RWPE2 (cell line): ENCODE results near the gene WWOX.

Source experiments
- ATAC-seq: fragments of 200-7000 bp; cut with Tn5 transposase; 3 replicates; pipeline ENCODE4 v1.9.1; 2021; ENCODE audit warnings: low read depth
- DNase-seq: peaks from one replicate; pipeline ENCODE4 v3.0.0-alpha.2; 2020; ENCODE audit warnings: low spot score
- H3K27ac ChIP-seq: fragments of 450-650 bp; 2 replicates; pipeline ENCODE4 v1.5.1; 2017; ENCODE audit warnings: mild to moderate bottlenecking; ENCODE audit not compliant: poor library complexity, severe bottlenecking
- H3K27me3 ChIP-seq: fragments of 250-450 bp; sonication (Bioruptor Pico); 2 replicates; pipeline ENCODE4 v1.5.1; 2021; ENCODE audit warnings: mild to moderate bottlenecking, moderate library complexity; ENCODE audit not compliant: insufficient read depth, poor library complexity, severe bottlenecking
- H3K36me3 ChIP-seq: fragments of 250-450 bp; sonication (Bioruptor Pico); 2 replicates; pipeline ENCODE4 v1.5.1; 2020; ENCODE audit warnings: low read depth, mild to moderate bottlenecking, moderate library complexity
- H3K4me1 ChIP-seq: fragments of 250-450 bp; sonication (Bioruptor Pico); 2 replicates; pipeline ENCODE4 v1.5.1; 2021; ENCODE audit warnings: mild to moderate bottlenecking, moderate library complexity; ENCODE audit not compliant: insufficient read depth, poor library complexity, severe bottlenecking
- H3K4me3 ChIP-seq: fragments of 250-450 bp; sonication (Bioruptor Pico); 2 replicates; pipeline ENCODE4 v1.5.1; 2021; ENCODE audit warnings: mild to moderate bottlenecking, moderate library complexity; ENCODE audit not compliant: severe bottlenecking
- H3K9me3 ChIP-seq: fragments of 250-450 bp; sonication (Bioruptor Pico); 2 replicates; pipeline ENCODE4 v1.5.1; 2021; ENCODE audit warnings: mild to moderate bottlenecking, moderate library complexity; ENCODE audit not compliant: severe bottlenecking
- TF ChIP-seq, protein P1 (sequence below): fragments of 450-650 bp; IDR thresholded peaks from one replicate; pipeline ENCODE4 v1.5.1; 2017; ENCODE audit warnings: mild to moderate bottlenecking, moderate library complexity; ENCODE audit not compliant: poor library complexity, severe bottlenecking

The WWOX gene

DNA sequence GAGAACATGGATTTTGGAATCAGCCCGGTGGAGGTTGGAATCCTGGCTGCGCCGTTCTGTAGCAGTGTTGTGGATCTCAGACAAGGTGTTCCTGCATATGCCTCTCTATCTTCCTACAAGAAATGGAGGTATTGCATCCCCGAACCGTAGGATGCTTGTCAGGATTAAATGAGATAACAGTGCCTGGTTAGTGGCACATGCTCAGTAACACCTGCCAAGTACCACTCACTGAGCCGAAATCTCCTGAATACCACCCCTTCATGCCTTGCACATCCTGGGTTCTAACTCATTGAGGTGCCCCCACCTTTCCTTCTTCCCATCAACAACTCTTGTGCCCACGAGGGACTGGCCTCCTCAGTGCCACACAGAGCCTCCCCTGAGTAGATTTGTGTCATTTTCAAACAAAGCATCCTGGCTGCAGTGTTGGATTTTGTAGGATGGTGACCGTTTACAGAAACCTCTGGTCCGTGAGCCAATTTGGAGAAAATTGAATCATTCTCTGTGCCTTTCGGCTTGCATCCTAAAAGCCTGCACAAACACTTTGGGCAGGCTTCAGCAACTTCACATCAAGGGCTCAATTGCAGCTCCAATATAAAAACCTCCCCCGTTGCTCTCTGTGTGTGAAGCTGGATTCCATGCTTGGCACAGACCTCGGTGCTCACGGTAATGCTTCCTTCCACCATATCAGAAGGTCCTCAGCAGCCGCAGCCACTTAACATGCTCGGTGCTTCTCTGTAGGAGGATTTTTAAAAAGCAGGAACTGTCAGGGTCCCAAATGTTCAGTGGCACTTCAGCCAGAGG, 84.2 kb downstream of the WWOX start:
- H3K27ac ChIP-seq = no peak overlapping the region
- H3K27me3 ChIP-seq = no peaks in the 10 kb centered on the region
- H3K9me3 ChIP-seq = no peaks in the 10 kb centered on the region
- H3K4me3 ChIP-seq = no peak overlapping the region
- no peaks in the 10 kb centered on the region for H3K4me1 ChIP-seq
- H3K36me3 ChIP-seq = no peaks in the 10 kb centered on the region
- TF ChIP-seq, protein P1, sequence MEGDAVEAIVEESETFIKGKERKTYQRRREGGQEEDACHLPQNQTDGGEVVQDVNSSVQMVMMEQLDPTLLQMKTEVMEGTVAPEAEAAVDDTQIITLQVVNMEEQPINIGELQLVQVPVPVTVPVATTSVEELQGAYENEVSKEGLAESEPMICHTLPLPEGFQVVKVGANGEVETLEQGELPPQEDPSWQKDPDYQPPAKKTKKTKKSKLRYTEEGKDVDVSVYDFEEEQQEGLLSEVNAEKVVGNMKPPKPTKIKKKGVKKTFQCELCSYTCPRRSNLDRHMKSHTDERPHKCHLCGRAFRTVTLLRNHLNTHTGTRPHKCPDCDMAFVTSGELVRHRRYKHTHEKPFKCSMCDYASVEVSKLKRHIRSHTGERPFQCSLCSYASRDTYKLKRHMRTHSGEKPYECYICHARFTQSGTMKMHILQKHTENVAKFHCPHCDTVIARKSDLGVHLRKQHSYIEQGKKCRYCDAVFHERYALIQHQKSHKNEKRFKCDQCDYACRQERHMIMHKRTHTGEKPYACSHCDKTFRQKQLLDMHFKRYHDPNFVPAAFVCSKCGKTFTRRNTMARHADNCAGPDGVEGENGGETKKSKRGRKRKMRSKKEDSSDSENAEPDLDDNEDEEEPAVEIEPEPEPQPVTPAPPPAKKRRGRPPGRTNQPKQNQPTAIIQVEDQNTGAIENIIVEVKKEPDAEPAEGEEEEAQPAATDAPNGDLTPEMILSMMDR = no peak
- ATAC-seq (no peak), DNase-seq (no peak)

DNA sequence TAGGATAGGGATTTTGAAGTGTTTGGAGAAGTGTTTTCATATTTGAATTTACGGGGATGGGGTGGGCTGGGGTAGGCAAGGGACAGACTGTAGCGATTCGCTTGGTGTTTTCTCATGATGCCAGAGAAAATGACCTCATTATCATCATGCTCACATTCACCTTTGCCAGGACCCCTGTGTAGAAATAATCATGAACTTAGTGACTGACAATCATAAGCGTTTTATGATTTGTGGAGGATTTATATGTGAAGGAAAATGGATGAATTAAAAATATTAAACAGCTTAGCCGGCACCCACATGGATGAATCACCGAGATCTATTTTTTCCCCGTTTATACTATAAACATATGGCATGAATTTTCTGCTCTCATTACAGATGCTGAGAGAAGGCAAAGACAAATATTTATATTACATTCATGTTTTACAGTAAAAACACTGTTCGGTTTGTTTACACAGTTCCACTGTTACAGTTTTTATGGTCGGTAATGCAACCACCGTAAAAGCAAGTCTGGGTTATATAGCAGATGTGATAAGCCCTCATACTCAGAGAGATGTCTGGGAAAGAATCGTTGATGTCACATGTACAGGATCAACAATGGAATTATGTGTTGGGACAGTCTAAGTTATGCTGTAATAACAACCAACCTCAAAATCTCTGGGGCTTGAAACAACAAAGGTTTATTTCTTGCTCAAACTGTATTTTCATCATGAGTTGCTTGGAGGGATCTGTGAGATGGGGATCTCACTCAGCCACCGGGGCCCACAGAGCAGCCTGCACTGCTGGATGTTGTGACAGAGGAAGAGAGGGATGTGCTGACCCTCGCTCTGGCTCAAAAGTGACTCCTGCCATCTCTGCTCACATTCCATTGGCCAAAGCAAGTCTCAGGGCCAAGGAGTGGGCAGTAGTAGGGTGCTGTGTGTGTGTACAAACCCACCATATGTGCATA, 85.1 kb downstream of the WWOX start:
- DNase-seq (no peak), ATAC-seq (0 out of 3 replicates have a peak, but pooled peaks have one; percentile 25)
- Histone ChIP-seq H3K27me3 (no peaks in the 10 kb centered on the region), H3K27ac (no peak overlapping the region), H3K36me3 (no peaks in the 10 kb centered on the region), H3K4me3 (no peak overlapping the region), H3K4me1 (no peaks in the 10 kb centered on the region), H3K9me3 (no peaks in the 10 kb centered on the region)
- TF ChIP-seq, protein P1 = no peak

DNA sequence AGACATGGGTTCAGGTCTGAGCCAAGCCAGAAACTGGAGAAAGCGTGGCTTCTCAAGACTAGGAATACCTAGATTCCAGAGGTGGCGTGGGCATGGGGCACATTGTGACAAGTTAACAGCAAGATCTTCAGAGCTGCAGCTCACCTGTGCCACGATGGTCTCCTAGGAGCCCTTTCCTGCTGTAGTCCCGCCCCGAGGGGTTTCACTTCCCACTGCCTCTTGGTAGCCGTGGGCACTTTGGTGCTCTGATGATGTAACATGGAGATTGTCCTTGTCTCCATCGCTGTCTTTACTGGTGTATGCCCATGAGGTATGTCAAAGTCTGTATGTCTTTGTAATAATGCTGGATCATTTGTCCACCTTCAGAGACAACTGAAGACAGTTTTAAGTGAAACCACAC, 89.7 kb downstream of the WWOX start:
- H3K36me3 ChIP-seq = no peaks in the 10 kb centered on the region
- H3K4me3 ChIP-seq = no peak overlapping the region
- H3K9me3 ChIP-seq = no peaks in the 10 kb centered on the region
- H3K27me3 ChIP-seq = no peaks in the 10 kb centered on the region
- ATAC-seq (no peak), DNase-seq (no peak)
- no peak overlapping the region for H3K27ac ChIP-seq
- H3K4me1 ChIP-seq = no peaks in the 10 kb centered on the region
- TF ChIP-seq, protein P1 = no peak

DNA sequence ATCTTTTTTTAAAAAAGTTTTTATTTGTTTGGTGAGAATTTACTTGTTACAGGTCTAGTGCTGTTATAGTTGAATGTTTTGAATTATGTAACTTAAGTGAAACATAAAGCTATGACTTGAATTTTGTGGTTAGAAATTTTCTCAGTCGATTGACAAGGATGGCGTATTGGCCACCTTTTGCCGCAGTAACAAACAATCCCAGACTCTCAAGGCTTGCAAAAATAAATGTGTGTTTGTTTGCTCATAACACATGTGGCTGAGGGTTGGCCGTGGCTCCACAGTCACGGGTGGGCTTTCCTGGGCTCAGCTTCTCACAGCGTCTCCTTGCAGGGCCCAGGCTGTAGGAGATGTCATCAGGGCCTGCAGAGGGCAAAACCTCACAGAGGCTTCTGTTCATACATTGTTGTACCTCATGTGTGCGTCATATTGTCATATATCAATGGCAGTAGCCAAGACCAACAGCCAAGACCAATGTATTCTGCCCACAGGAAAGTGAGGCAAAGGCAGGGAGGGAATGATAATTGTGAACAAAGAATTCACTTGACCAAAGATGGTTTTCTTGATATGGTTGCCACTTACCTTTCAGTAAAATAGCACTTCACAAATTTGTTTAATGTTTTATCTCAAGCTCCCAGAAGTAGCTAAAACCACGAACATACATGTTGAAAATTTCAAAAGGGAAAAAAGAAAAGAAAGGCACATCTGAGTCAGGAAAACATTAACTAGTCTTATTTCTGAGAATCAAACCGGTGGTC, 93.5 kb downstream of the WWOX start:
- H3K36me3 ChIP-seq = no peaks in the 10 kb centered on the region
- H3K27me3 ChIP-seq = no peaks in the 10 kb centered on the region
- ATAC-seq (no peak), DNase-seq (no peak)
- H3K9me3 ChIP-seq = no peaks in the 10 kb centered on the region
- no peaks in the 10 kb centered on the region for H3K4me1 ChIP-seq
- no peak overlapping the region for H3K4me3 ChIP-seq
- no peak overlapping the region for H3K27ac ChIP-seq
- TF ChIP-seq, protein P1 = no peak
